Aorta (tissue), 5 donors: ENCODE measurements around the gene WDFY1. TPM values are rescaled to one million over a fixed set of nuclear protein-coding genes. Genes with fewer than 3 reads are reported as not detected.
"Not testable (repeated sequence)": the region's sequence is repeated elsewhere in the genome, so short reads cannot be mapped to it uniquely, and the experiment has no call there.

Experiments used
- ATAC-seq: fragments of 200-7000 bp; cut with Tn5 transposase; one replicate; pipeline ENCODE4 v1.9.1; 2022; ENCODE audit warnings: moderate library complexity; ENCODE audit not compliant: low FRiP score
- DNase-seq, 2 donors: peaks; one replicate each; pipeline ENCODE4 v3.0.0-alpha.2; 2020
- H3K27ac ChIP-seq, 2 donors: one replicate each; pipeline ENCODE4 v1.5.1; 2013; ENCODE audit warnings: low read length in 2 of 2, mild to moderate bottlenecking in 2 of 2, moderate library complexity in 2 of 2, control low read depth in 1 of 2, inconsistent platforms in 1 of 2, low read depth in 1 of 2
- H3K27me3 ChIP-seq, 2 donors: one replicate each; pipeline ENCODE4 v1.6.1; 2013; ENCODE audit warnings: control low read depth in 1 of 2, low read length in 1 of 2, mild to moderate bottlenecking in 1 of 2, moderate library complexity in 1 of 2; ENCODE audit not compliant: insufficient read depth in 2 of 2, control insufficient read depth in 1 of 2
- H3K36me3 ChIP-seq, 2 donors: one replicate each; pipeline ENCODE4 v1.6.1; 2013; ENCODE audit warnings: control low read depth in 1 of 2, low read length in 1 of 2, mild to moderate bottlenecking in 1 of 2; ENCODE audit not compliant: insufficient read depth in 2 of 2, control insufficient read depth in 1 of 2
- H3K4me1 ChIP-seq, 2 donors: one replicate each; pipeline ENCODE4 v1.6.1; 2013; ENCODE audit warnings: low read length in 2 of 2, control low read depth in 1 of 2, mild to moderate bottlenecking in 1 of 2, moderate library complexity in 1 of 2; ENCODE audit not compliant: insufficient read depth in 2 of 2, control insufficient read depth in 1 of 2
- H3K4me3 ChIP-seq, 2 donors: one replicate each; pipeline ENCODE4 v1.5.1; 2013; ENCODE audit warnings: low read length in 2 of 2, control low read depth in 1 of 2, mild to moderate bottlenecking in 1 of 2
- H3K9me3 ChIP-seq: one replicate; pipeline ENCODE4 v1.6.1; 2013; ENCODE audit warnings: mild to moderate bottlenecking, low read length; ENCODE audit not compliant: control insufficient read depth
- WGBS, 2 donors: extraction: QIAGEN DNeasy Blood & Tissue Kit; methylation state at CpG; one replicate each; pipeline ENCODE4 v1.1.7; 2013; 5-methylcytosine and 5-hydroxymethylcytosine counted together
- intact Hi-C, 2 donors: fragments of 100-400 bp; cut with DNase I; formaldehyde crosslinking; loops; one replicate each; pipeline versions ENCODE4 v1.14.2 to v1.15.0; 2022
- polyA plus RNA-seq, 2 donors: library from polyadenylated mRNA; stranded (reverse); fragments of 200-250 nt; gene quantifications; one replicate each; pipeline ENCODE4 v1.2.3, GENCODE V29; 2013
- total RNA-seq, 2 donors: library from RNA; stranded (reverse); fragmentation: NEBNext Ultra II Directional; extraction: Animal tissue kit (Norgen Biotek cat#: 25700); gene quantifications; one replicate each; pipeline ENCODE4 v1.2.1, GENCODE V29; 2021
- donor health status: healthy with polysubstance abuse.
- donor health status: Bipolar disorder and iron deficiency.
- donor health status: DM: no; HTN: no; CAD: no.
- donor health status: DM: no; HTN: no; CAD: no.
- donor health status: DM: yes; HTN: yes; CAD: no.

Gene WDFY1
- total and polyA plus RNA-seq, 4 donors = 17.4 to 56.5 (median 37.1) TPM

DNA sequence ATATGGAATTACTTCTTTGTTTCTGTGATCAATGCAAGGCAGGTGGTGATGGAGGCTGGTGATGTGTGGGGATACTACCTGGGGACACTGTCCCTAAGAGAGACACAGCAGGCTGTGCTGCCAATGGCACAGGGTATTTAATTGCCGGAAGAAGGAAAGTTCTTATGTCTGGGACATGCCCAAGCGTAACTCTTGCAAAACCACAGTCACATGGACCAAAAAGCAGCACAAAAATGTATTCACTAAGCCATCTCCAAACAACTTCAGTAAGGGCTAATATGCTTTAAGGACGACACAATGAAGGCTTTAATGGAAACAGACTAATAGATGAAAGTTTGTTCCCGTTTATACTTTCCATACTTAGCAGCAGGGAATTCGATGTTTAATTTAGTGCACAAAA, 58.0 kb downstream of the WDFY1 start:
- H3K4me3 ChIP-seq = no peak overlapping the region
- no peaks in the 10 kb centered on the region for H3K27me3 ChIP-seq
- H3K36me3 ChIP-seq = peaks cover 3% of the 10 kb centered on the region in 2 donors
- H3K9me3 ChIP-seq = no peaks in the 10 kb centered on the region
- no peak for ATAC-seq
- no peak for DNase-seq
- WGBS, 2 donors = 32 to 40% methylated on average over 5 of the region's 5 CpGs
- intact Hi-C loops = no loop called here
- no peaks in the 10 kb centered on the region for H3K4me1 ChIP-seq
- H3K27ac ChIP-seq = no peak overlapping the region

DNA sequence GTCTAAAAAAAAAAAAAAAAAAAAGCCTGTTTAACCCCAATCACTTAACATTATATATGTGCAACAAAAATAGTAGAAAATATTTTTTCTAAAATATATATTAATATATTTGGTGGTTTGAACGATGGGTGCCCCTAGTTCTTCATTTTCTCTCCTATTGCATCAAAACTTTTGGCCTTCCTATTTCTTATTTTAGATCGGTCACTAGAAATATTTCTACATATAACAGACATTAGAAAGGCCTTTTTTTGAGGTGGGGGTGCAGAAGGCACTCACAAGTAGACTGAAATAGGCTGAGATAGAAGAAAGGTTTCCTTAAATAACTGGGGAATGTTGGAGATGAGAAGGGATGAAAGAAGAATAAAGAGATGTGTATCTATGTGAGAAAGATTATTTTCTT, 58.4 kb downstream of the WDFY1 start:
- peaks cover 3% of the 10 kb centered on the region in 2 donors for H3K36me3 ChIP-seq
- ATAC-seq (no peak), DNase-seq (no peak)
- no peak overlapping the region for H3K4me3 ChIP-seq
- H3K4me1 ChIP-seq = no peaks in the 10 kb centered on the region
- H3K9me3 ChIP-seq = no peaks in the 10 kb centered on the region
- WGBS, 2 donors = 1% methylated on average over 2 of the region's 2 CpGs
- H3K27me3 ChIP-seq = no peaks in the 10 kb centered on the region
- intact Hi-C loops = no loop called here
- no peak overlapping the region for H3K27ac ChIP-seq

DNA sequence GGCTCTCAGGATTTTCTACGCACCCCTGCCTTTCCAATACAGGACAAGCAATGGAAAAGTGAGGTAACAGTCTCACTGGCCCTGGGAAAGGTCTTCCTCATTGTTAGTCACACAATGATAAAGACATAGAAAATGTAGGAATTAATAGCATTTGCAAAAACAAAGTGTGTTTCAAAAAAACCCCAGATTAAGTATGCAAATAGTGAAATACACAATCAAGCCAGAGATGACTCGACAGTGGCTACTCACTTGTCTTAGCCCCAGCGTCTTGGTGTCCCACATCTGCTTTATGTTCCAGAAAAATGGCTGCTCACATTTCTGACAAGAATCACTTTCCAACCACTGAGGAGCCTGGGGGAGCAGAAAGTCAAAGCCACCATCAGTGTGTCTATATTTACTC, 60.7 kb downstream of the WDFY1 start:
- WGBS, 2 donors = 82 to 83% methylated on average over 3 of the region's 3 CpGs
- intact Hi-C loops = no loop called here
- H3K27ac ChIP-seq = no peak overlapping the region
- H3K9me3 ChIP-seq = no peaks in the 10 kb centered on the region
- H3K27me3 ChIP-seq = no peaks in the 10 kb centered on the region
- H3K4me3 ChIP-seq = no peak overlapping the region
- no peaks in the 10 kb centered on the region for H3K4me1 ChIP-seq
- no peak for DNase-seq
- no peak for ATAC-seq
- H3K36me3 ChIP-seq = peaks cover 7 to 8% of the 10 kb centered on the region in 2 donors

DNA sequence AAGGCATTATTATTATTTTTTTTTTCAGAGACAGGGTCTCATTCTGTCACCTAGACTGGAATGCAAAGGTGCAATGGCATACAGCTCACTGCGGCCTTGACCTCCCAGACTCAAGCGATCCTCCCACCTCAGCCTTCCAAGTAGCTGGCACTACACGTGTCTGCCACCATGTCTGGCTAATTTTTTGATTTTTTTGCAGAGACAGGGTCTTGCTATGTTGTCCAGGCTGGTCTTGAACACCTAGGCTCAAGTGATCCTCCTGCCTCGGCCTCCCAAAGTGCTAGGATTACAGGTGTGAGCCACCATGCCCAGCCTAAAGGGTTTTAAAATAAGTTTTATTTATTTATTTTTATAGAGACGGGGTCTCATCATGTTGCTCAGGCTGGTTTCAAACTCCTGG, 62.4 kb downstream of the WDFY1 start:
- Histone ChIP-seq H3K4me3 (no peak overlapping the region), H3K4me1 (no peaks in the 10 kb centered on the region), H3K27me3 (no peaks in the 10 kb centered on the region), H3K9me3 (no peaks in the 10 kb centered on the region), H3K36me3 (peaks cover 13 to 15% of the 10 kb centered on the region in 2 donors), H3K27ac (no peak overlapping the region)
- 95 to 96% methylated on average over 5 of the region's 5 CpGs for WGBS, 2 donors
- DNase-seq (no peak), ATAC-seq (no peak)
- intact Hi-C loops = no loop called here

DNA sequence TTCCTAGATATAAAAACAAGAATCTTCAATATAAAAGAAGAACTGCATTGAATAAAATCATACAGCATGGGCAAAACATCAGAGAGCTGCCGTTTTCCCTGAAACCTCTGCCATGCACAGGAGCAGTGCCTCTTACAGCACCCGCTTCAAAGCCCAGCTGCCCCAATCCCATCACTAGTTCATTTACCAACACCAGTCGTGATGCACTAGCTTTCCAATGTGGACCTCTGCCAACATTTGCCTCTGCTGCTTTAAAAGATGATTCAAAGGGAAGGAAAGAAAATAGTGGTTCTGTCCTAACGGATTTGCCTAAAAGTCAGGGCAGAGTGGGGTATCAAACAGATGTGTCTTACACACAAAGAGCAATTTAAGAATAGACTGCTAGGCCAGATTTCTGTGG, 64.3 kb downstream of the WDFY1 start:
- Histone ChIP-seq H3K27me3 (no peaks in the 10 kb centered on the region), H3K27ac (no peak overlapping the region), H3K4me1 (no peaks in the 10 kb centered on the region), H3K4me3 (no peak overlapping the region), H3K9me3 (no peaks in the 10 kb centered on the region), H3K36me3 (peaks cover 13 to 16% of the 10 kb centered on the region in 2 donors)
- ATAC-seq (no peak), DNase-seq (no peak)
- intact Hi-C loops = no loop called here
- WGBS, 2 donors = 59 to 63% methylated on average over 4 of the region's 4 CpGs

DNA sequence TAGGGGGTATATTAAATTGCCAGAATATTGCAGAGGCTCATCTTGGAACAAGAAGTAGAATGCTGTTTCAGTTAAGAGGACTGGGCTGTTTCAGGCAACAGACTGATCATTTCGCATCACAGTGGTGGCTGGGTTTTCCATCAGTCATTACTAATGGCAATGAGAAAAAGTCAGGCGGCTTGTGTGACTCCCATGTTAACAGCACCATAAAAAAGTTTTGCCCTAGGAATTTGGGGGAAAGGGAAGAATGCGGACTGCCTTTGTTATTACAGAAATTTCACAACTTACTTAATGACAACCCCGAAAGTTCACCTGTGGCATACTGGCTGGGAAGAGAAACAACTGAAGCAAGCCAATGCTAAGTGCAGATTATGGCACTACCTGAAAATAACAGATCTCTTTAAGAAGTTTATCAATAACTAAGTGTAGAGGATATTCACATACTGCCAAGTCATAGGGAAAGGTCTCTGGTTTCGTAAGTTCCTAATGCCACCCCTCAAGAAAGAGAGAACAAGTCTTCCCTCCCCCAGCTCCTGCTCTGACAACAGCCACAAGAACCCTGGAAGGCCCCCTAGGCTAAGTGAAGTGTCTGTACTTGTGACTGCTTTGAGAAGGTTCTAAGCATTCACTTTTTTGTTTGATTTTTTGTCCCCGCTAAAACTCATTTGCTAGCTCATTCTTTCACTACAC, 67.3 kb downstream of the WDFY1 start:
- WGBS, 2 donors = 76 to 85% methylated on average over 6 of the region's 6 CpGs
- intact Hi-C loops = no loop called here
- H3K4me3 ChIP-seq = no peak overlapping the region
- H3K27me3 ChIP-seq = no peaks in the 10 kb centered on the region
- no peaks in the 10 kb centered on the region for H3K4me1 ChIP-seq
- no peak for ATAC-seq
- no peaks in the 10 kb centered on the region for H3K9me3 ChIP-seq
- peaks cover 13 to 20% of the 10 kb centered on the region in 2 donors for H3K36me3 ChIP-seq
- no peak overlapping the region for H3K27ac ChIP-seq
- no peak for DNase-seq

DNA sequence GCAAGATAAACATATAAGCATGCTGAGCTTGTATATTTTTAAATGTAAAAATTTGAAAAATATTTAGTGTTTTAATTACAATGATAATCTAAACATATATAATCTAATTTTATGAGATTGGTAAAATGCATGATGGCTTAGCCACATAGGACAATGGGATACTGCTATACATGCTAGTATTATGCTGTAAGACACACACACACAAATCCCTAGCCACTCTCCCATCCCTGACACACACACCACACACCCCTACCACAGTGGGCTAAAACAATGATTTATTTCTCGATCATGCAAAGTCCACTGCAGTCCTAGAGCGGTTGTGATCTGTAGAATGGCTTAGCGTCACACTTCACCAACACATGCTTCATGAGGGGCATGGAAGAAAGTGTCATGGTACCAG, 71.5 kb downstream of the WDFY1 start:
- ATAC-seq (no peak), DNase-seq (no peak)
- H3K36me3 ChIP-seq = peaks cover 9 to 16% of the 10 kb centered on the region in 2 donors
- WGBS, 2 donors = 98 to 99% methylated on average over 3 of the region's 3 CpGs
- no peak overlapping the region for H3K27ac ChIP-seq
- no peak overlapping the region for H3K4me3 ChIP-seq
- no peaks in the 10 kb centered on the region for H3K27me3 ChIP-seq
- H3K4me1 ChIP-seq = no peaks in the 10 kb centered on the region
- H3K9me3 ChIP-seq = no peaks in the 10 kb centered on the region
- intact Hi-C loops = no loop called here

DNA sequence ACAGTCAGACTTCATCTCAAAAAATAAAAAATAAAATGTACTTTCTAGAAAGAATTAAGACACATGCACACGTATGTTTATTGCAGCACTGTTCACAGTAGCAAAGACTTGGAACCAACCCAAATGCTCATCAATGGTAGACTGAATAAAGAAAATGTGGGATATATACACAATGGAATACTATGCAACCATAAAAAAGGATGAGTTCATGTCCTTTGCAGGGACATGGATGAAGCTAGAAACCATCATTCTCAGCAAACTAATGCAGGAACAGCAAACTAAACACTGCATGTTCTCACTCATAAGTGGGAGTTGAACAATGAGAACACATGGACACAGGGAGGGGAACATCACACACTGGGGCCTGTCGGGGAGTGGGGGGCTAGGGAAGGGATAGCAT, 72.4 kb downstream of the WDFY1 start:
- H3K4me3 ChIP-seq, intact Hi-C loops, ATAC-seq, H3K4me1 ChIP-seq, H3K27me3 ChIP-seq, DNase-seq, H3K9me3 ChIP-seq, H3K27ac ChIP-seq: not testable (repeated sequence)
- peaks cover 2 to 14% of the 10 kb centered on the region in 2 donors for H3K36me3 ChIP-seq
- WGBS, 2 donors = 92 to 94% methylated on average over 2 of the region's 2 CpGs

DNA sequence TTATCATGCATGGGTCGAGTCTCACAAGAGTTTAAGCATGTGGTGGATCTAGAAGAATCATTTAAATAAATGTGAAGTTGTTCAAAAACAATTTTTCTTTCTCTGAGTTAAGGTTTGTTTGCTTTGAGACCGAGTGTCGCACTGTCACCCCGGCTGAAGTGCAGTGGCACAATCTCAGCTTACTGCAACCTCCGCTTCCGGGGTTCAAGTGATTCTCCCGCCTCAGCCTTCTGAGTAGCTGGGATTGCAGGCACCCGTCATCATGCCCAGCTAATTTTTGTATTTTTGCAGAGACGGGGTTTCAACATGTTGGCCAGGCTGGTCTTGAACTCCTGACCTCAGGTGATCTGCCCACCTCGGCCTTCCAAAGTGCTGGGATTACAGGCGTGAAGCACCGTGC, 73.5 kb downstream of the WDFY1 start:
- peaks cover 0 to 14% of the 10 kb centered on the region in 2 donors for H3K36me3 ChIP-seq
- not testable (repeated sequence) for ATAC-seq
- WGBS, 2 donors = 93 to 94% methylated on average over 12 of the region's 12 CpGs

More for the DNA sequence above, 73.5 kb downstream of the WDFY1 start:
- H3K4me3 ChIP-seq, H3K9me3 ChIP-seq, intact Hi-C loops, H3K4me1 ChIP-seq, H3K27me3 ChIP-seq, H3K27ac ChIP-seq, DNase-seq: not testable (repeated sequence)
